H1 (cell line): Measurements from ENCODE around the gene ZNF423. TPM values are rescaled to one million over a fixed set of nuclear protein-coding genes. Genes with fewer than 3 reads are reported as not detected.
A peak's percentile ranks its signal among the peaks of the same experiment; 100 is the strongest.

Experiments
- CTCF ChIA-PET: fragments of 300-600 bp; sonication (Branson Sonifier 250); formaldehyde crosslinking; loops from one replicate; lab custom pipeline; 2021; ENCODE audit not compliant: partially characterized antibody; lab: Charles Lee
- POLR2A ChIA-PET: fragments of 300-600 bp; sonication (Branson Sonifier 250); formaldehyde crosslinking; loops from one replicate; lab custom pipeline; 2021; ENCODE audit warnings: inconsistent platforms; ENCODE audit not compliant: partially characterized antibody; lab: Charles Lee
- DNase-seq, 2 experiments: peaks; one replicate each; pipeline versions ENCODE4 v3.0.0 to v3.0.0-alpha.2; 2010 to 2022; ENCODE audit warnings: low spot score in 2 of 2, low read depth in 1 of 2, mixed read lengths in 1 of 2
- FAIRE-seq: peaks from 2 replicates; lab custom pipeline; 2011; peaks lifted over from hg19 to GRCh38; lab: Jason Lieb, UNC
- H2AFZ ChIP-seq: 2 replicates; pipeline ENCODE4 v1.8.1; 2012; ENCODE audit warnings: low read length, inconsistent platforms
- H2AK5ac ChIP-seq: 2 replicates; pipeline ENCODE4 v1.6.1; 2013; ENCODE audit warnings: low read depth, low read length
- H2BK120ac ChIP-seq: replicated peaks from 2 replicates; pipeline ENCODE3; 2013; ENCODE audit warnings: low read depth, low read length, inconsistent platforms
- H2BK12ac ChIP-seq: 2 replicates; pipeline ENCODE4 v1.6.1; 2013; ENCODE audit warnings: low read depth, low read length
- H2BK15ac ChIP-seq: 2 replicates; pipeline ENCODE4 v1.6.1; 2013; ENCODE audit warnings: low read length
- H2BK20ac ChIP-seq: 2 replicates; pipeline ENCODE4 v1.6.1; 2013; ENCODE audit warnings: low read length
- H2BK5ac ChIP-seq: 2 replicates; pipeline ENCODE4 v1.6.1; 2013; ENCODE audit warnings: low read depth, low read length
- H3K14ac ChIP-seq: 2 replicates; pipeline ENCODE4 v1.6.1; 2013; ENCODE audit warnings: inconsistent platforms; ENCODE audit not compliant: insufficient read length
- H3K18ac ChIP-seq: 2 replicates; pipeline ENCODE4 v1.6.1; 2013; ENCODE audit warnings: low read length; ENCODE audit errors: extremely low read depth
- H3K23ac ChIP-seq: 2 replicates; pipeline ENCODE4 v1.6.1; 2013; ENCODE audit warnings: inconsistent platforms; ENCODE audit not compliant: insufficient read length
- H3K23me2 ChIP-seq: 2 replicates; pipeline ENCODE4 v1.6.1; 2013; ENCODE audit warnings: low read depth, low read length
- H3K27ac ChIP-seq: 2 replicates; pipeline ENCODE4 v1.6.1; 2011; ENCODE audit warnings: low read depth, low read length, inconsistent platforms
- H3K27me3 ChIP-seq, 4 experiments: replicated peaks in 1 of 4; 1 replicate in 1 of 4; 2 replicates in 3 of 4; pipeline versions ENCODE4 v1.6.1 to v1.8.1; 2011 to 2013; ENCODE audit warnings: low read length in 3 of 4, mild to moderate bottlenecking in 3 of 4, inconsistent platforms in 2 of 4, mixed read lengths in 2 of 4, moderate library complexity in 1 of 4; ENCODE audit not compliant: control insufficient read depth in 3 of 4, insufficient read depth in 3 of 4; ENCODE audit errors: extremely low read depth in 1 of 4
- H3K36me3 ChIP-seq, 4 experiments: 2 replicates each; pipeline versions ENCODE4 v1.6.1 to v1.8.1; 2011 to 2013; ENCODE audit warnings: mild to moderate bottlenecking in 4 of 4, low read length in 3 of 4, moderate library complexity in 2 of 4, control low read depth in 1 of 4, inconsistent platforms in 1 of 4; ENCODE audit not compliant: insufficient read depth in 4 of 4, control insufficient read depth in 2 of 4
- H3K4ac ChIP-seq: replicated peaks from 2 replicates; pipeline ENCODE3; 2013; ENCODE audit warnings: low read length, low read depth, mixed read lengths, inconsistent platforms; ENCODE audit not compliant: insufficient read length
- H3K4me1 ChIP-seq, 4 experiments: replicated peaks in 1 of 4; 1 replicate in 1 of 4; 2 replicates in 3 of 4; pipeline versions ENCODE4 v1.6.1 to v1.8.1; 2011 to 2013; ENCODE audit warnings: low read length in 3 of 4, inconsistent platforms in 2 of 4, mixed read lengths in 1 of 4; ENCODE audit not compliant: insufficient read depth in 4 of 4, control insufficient read depth in 3 of 4
- H3K4me2 ChIP-seq, 2 experiments: 2 replicates each; pipeline versions ENCODE4 v1.6.1 to v1.8.1; 2011 to 2013; ENCODE audit warnings: low read depth in 2 of 2, low read length in 2 of 2, control low read depth in 1 of 2, inconsistent platforms in 1 of 2, mild to moderate bottlenecking in 1 of 2; ENCODE audit not compliant: insufficient read depth in 1 of 2
- H3K4me3 ChIP-seq, 4 experiments: fragments of 200-600, 300-600 bp in 1 of 4; sonication (generic), shearing (Covaris generic), sonication (Bioruptor Twin) in 1 of 4; 2 replicates each; pipeline versions ENCODE4 v1.5.1 to v1.8.1; 2011 to 2016; ENCODE audit warnings: low read length in 4 of 4, low read depth in 3 of 4, control low read depth in 2 of 4, inconsistent platforms in 2 of 4, mild to moderate bottlenecking in 2 of 4, mixed read lengths in 1 of 4, moderate library complexity in 1 of 4; ENCODE audit not compliant: insufficient read depth in 2 of 4; ENCODE audit errors: extremely low read depth in 1 of 4
- H3K56ac ChIP-seq: replicated peaks from 2 replicates; pipeline ENCODE3; 2013; ENCODE audit warnings: low read depth, mild to moderate bottlenecking, mixed read lengths, low read length, inconsistent platforms; ENCODE audit not compliant: insufficient read length
- H3K79me1 ChIP-seq: 2 replicates; pipeline ENCODE4 v1.6.1; 2013; ENCODE audit warnings: low read depth, low read length, control low read depth
- H3K79me2 ChIP-seq, 2 experiments: 2 replicates each; pipeline versions ENCODE4 v1.6.1 to v1.8.1; 2012 to 2013; ENCODE audit warnings: low read length in 2 of 2, mild to moderate bottlenecking in 2 of 2, inconsistent platforms in 1 of 2; ENCODE audit not compliant: insufficient read depth in 2 of 2, control insufficient read depth in 1 of 2
- H3K9ac ChIP-seq, 4 experiments: replicated peaks in 1 of 4; 1 replicate in 1 of 4; 2 replicates in 3 of 4; pipeline versions ENCODE4 v1.6.1 to v1.8.1; 2011 to 2013; ENCODE audit warnings: low read depth in 3 of 4, low read length in 3 of 4, control low read depth in 2 of 4, mild to moderate bottlenecking in 2 of 4, moderate library complexity in 2 of 4, inconsistent platforms in 1 of 4; ENCODE audit errors: extremely low read depth in 1 of 4
- H3K9me3 ChIP-seq, 2 experiments: 2 replicates each; pipeline versions ENCODE4 v1.6.1 to v1.8.1; 2012 to 2013; ENCODE audit warnings: mild to moderate bottlenecking in 2 of 2, moderate library complexity in 2 of 2, control low read depth in 1 of 2, inconsistent platforms in 1 of 2, low read depth in 1 of 2, low read length in 1 of 2, mixed read lengths in 1 of 2; ENCODE audit not compliant: insufficient read depth in 2 of 2
- H4K20me1 ChIP-seq, 2 experiments: replicated peaks in 1 of 2; 2 replicates each; pipeline versions ENCODE3 to v1.8.1; 2011 to 2013; ENCODE audit warnings: inconsistent platforms in 2 of 2, low read length in 2 of 2, mild to moderate bottlenecking in 1 of 2; ENCODE audit not compliant: insufficient read depth in 2 of 2, control insufficient read depth in 1 of 2
- H4K5ac ChIP-seq: 2 replicates; pipeline ENCODE4 v1.6.1; 2013; ENCODE audit warnings: low read length, low read depth, mixed read lengths, inconsistent platforms; ENCODE audit not compliant: insufficient read length
- H4K8ac ChIP-seq: 2 replicates; pipeline ENCODE4 v1.8.0; 2013; ENCODE audit warnings: mild to moderate bottlenecking, moderate library complexity, low read length, inconsistent platforms; ENCODE audit not compliant: insufficient read depth; ENCODE audit errors: extremely low read depth
- H4K91ac ChIP-seq: replicated peaks from 2 replicates; pipeline ENCODE3; 2013; ENCODE audit warnings: low read length, mixed read lengths, inconsistent platforms; ENCODE audit not compliant: insufficient read length
- ATF2 ChIP-seq: IDR thresholded peaks from 2 replicates; pipeline ENCODE4 v1.6.1; 2012; ENCODE audit warnings: low read length, inconsistent platforms
- BCL11A ChIP-seq, 2 experiments: IDR thresholded peaks; one replicate each; pipeline ENCODE4 v1.6.1; 2011; ENCODE audit warnings: low read depth in 2 of 2, low read length in 2 of 2, mild to moderate bottlenecking in 2 of 2
- CBX8 ChIP-seq: fragments of 300-800, 300-1000 bp; sonication (generic); IDR thresholded peaks from 2 replicates; pipeline ENCODE4 v1.7.1; 2016; ENCODE audit warnings: low read depth, low read length, borderline replicate concordance
- CTCF ChIP-seq, 3 experiments: IDR thresholded peaks; 1 replicate in 2 of 3; 2 replicates in 1 of 3; pipeline versions ENCODE4 v1.5.1 to v1.6.1; 2011; ENCODE audit warnings: low read length in 3 of 3, mild to moderate bottlenecking in 3 of 3, inconsistent platforms in 2 of 3, low read depth in 1 of 3, moderate library complexity in 1 of 3; ENCODE audit not compliant: insufficient read depth in 1 of 3; ENCODE audit errors: control extremely low read depth in 1 of 3
- GABPA ChIP-seq: IDR thresholded peaks from 2 replicates; pipeline ENCODE4 v1.6.1; 2011; ENCODE audit warnings: mild to moderate bottlenecking, low read length, moderate library complexity, borderline replicate concordance; ENCODE audit not compliant: insufficient read depth
- KDM4A ChIP-seq: IDR thresholded peaks from one replicate; pipeline ENCODE4 v1.7.1; 2012; ENCODE audit warnings: low read depth, mild to moderate bottlenecking, moderate library complexity, low read length, inconsistent platforms; ENCODE audit not compliant: severe bottlenecking
- KDM5A ChIP-seq: fragments of 200-600 bp; IDR thresholded peaks from 2 replicates; pipeline ENCODE4 v1.7.1; 2012; ENCODE audit warnings: mild to moderate bottlenecking, low read length, inconsistent platforms, mixed read lengths
- POLR2A ChIP-seq, 2 experiments: IDR thresholded peaks; 1 replicate in 1 of 2; 2 replicates in 1 of 2; pipeline ENCODE4 v1.6.1; 2011; ENCODE audit warnings: low read depth in 2 of 2, low read length in 2 of 2, mild to moderate bottlenecking in 2 of 2; ENCODE audit errors: control extremely low read depth in 1 of 2
- YY1 ChIP-seq: IDR thresholded peaks from 2 replicates; pipeline ENCODE4 v1.6.1; 2011; ENCODE audit warnings: low read depth, mild to moderate bottlenecking, low read length
- whole genome bisulfite sequencing, 2 experiments: shearing (Covaris generic) in 1 of 2; methylation state at CpG; one replicate each; pipeline versions ENCODE4 v1.1.6 to v1.1.7; 2013 to 2015; ENCODE audit warnings: low lambda C conversion rate in 2 of 2, mixed read lengths in 2 of 2, inconsistent platforms in 1 of 2, low coverage in 1 of 2, missing lambda C conversion rate in 1 of 2; ENCODE audit not compliant: insufficient replicate concordance in 2 of 2, insufficient coverage in 1 of 2, insufficient read length in 1 of 2; ENCODE audit errors: extremely low coverage in 1 of 2, missing lambda C conversion rate in 1 of 2; 5-methylcytosine and 5-hydroxymethylcytosine counted together
- polyA plus RNA-seq, 7 experiments: library from polyadenylated mRNA; depleted of rRNA in 3 of 7; stranded (reverse) in 5 of 7; unstranded in 2 of 7; fragments of >200 nt in 5 of 7; fragments of 200-250 nt in 2 of 7; gene quantifications; 1 replicate in 5 of 7; 2 replicates in 1 of 7; 4 replicates in 1 of 7; pipeline versions ENCODE4 v1.2.1 to v1.2.3, GENCODE V29; 2011 to 2013; ENCODE audit warnings: missing spikeins in 2 of 7, mixed read lengths in 2 of 7
- total RNA-seq: library from RNA; stranded (reverse); fragmentation: NEBNext Ultra II Directional; extraction: Animal tissue kit (Norgen Biotek cat#: 25700); gene quantifications from 2 replicates; pipeline ENCODE4 v1.2.1, GENCODE V29; 2021

The ZNF423 gene
- total and polyA plus RNA-seq, 2 of the 8 experiments (the other 6 are each of a cell fraction or from before 2014, with no cell fraction given), result 38.2 to 52.3 TPM

GRCh38 chr16:49825041-49825440 lies 30.9 kb downstream of the ZNF423 start:
- Histone ChIP-seq H2BK15ac (no peak overlapping the region), H4K5ac (no peak overlapping the region), H3K9me3 (no peaks in the 10 kb centered on the region), H2BK20ac (no peak overlapping the region), H3K4me3 (0 out of 8 replicates have a peak overlapping the region, but pooled peaks of 1 of the 4 experiments have one; percentile 2), H2BK12ac (no peak overlapping the region), H4K91ac (no peak overlapping the region), H3K79me2 (peaks cover 0 to 84% of the 10 kb centered on the region in 2 experiments; a peak in 2 of 4 replicates), H3K27me3 (no peaks in the 10 kb centered on the region), H3K23me2 (peaks cover under 1% of the 10 kb centered on the region; the same call in 1 of the 2 replicates), H3K14ac (no peak overlapping the region), H4K8ac (no peak overlapping the region), H2BK120ac (no peak overlapping the region), H3K56ac (no peak overlapping the region), H3K36me3 (no peaks in the 10 kb centered on the region; a peak in 1 of 8 replicates), H3K9ac (no peak overlapping the region), H3K23ac (no peak overlapping the region), H3K27ac (no peak overlapping the region), H3K18ac (no peak overlapping the region), H3K79me1 (peaks cover 15% of the 10 kb centered on the region), H2AK5ac (no peak overlapping the region), H3K4ac (no peak overlapping the region), H4K20me1 (peaks cover 13 to 18% of the 10 kb centered on the region in 2 experiments), H2BK5ac (no peak overlapping the region), H3K4me2 (no peak overlapping the region; a peak in 1 of 4 replicates), H3K4me1 (peaks cover 9 to 24% (median 16%) of the 10 kb centered on the region in 4 experiments), H2AFZ (no peak overlapping the region)
- ChIA-PET CTCF (interaction anchor here (0.8 to 2.2 kb wide), 5 partner anchors 8 to 78 kb away, joined by 3 to 6 read pairs (median 4); no protein-coding TSS in a partner anchor), POLR2A (interaction anchor here (0.8 to 2.1 kb wide), 3 partner anchors 9 to 34 kb away, joined by 3 to 6 read pairs (median 3); no protein-coding TSS in a partner anchor)
- DNase-seq, result no peak
- WGBS, 2 experiments, result 86% methylated on average over 1 of the region's 1 CpG; no CpG with 5 or more reads in 1 of the 2 experiments
- no peak for FAIRE-seq
- TF ChIP-seq KDM4A (no peak), ATF2 (no peak), GABPA (no peak), POLR2A (IDR thresholded peaks at IDR 0.05; ENCODE audit: control extremely low read depth in 1 of 2, low read depth in 2 of 2, low read length in 2 of 2) (no peak), CTCF (IDR thresholded peaks at IDR 0.05; ENCODE audit: control extremely low read depth in 1 of 3, insufficient read depth in 1 of 3, low read depth in 1 of 3, low read length in 3 of 3) (no peak), CBX8 (no peak), YY1 (no peak), BCL11A (IDR thresholded peaks at IDR 0.05; ENCODE audit: low read depth in 2 of 2, low read length in 2 of 2) (no peak), KDM5A (no peak)
